GM19397 (cell line): Measurements from ENCODE around the gene NLN.
"Not testable (repeated sequence)": the region's sequence is repeated elsewhere in the genome, so short reads cannot be mapped to it uniquely, and the experiment has no call there.

ENCODE experiments used
- ATAC-seq: cut with Tn5 transposase; IDR thresholded peaks from one replicate; pipeline ENCODE4 v1.9.1; 2021; ENCODE audit warnings: mild to moderate bottlenecking, moderate library complexity; ENCODE audit not compliant: unreplicated experiment

The NLN gene

GRCh38 chr5:65866837-65867521 is 145.0 kb downstream of the NLN start:
- ATAC-seq, result no peak

GRCh38 chr5:65867542-65868195 is 145.7 kb downstream of the NLN start:
- no peak for ATAC-seq

GRCh38 chr5:65868509-65868908 is 146.5 kb downstream of the NLN start:
- no peak for ATAC-seq

GRCh38 chr5:65871182-65871581 is 149.2 kb downstream of the NLN start:
- no peak for ATAC-seq

GRCh38 chr5:65871776-65872175 is 149.8 kb downstream of the NLN start:
- not testable (repeated sequence) for ATAC-seq

DNA sequence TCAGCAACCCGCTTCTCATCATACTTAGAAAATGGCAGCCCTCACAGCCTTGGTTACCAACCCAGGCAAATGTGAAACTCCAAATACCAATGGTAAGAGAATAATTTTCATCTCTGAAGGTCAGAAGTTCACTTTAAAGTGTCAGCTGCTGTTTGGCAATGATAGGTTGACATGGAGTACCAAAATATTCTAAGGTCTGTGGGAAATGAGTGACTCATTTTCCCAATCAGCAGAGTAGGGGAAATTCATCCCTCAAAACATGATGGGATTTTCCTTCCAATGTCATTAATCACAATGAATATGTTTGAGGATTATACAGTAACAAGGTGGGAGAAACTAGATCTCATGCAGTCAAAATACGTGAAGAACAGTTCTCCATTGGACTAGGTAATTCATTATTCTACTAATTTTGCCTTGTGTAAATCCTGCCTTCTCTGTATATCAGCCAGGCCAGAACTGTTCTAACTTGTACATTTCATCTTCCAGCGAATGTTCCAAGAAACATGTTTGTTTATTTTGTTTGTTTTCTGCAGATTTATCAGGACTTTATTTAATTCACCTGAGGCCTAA is 151.3 kb downstream of the NLN start:
- ATAC-seq, result no peak

DNA sequence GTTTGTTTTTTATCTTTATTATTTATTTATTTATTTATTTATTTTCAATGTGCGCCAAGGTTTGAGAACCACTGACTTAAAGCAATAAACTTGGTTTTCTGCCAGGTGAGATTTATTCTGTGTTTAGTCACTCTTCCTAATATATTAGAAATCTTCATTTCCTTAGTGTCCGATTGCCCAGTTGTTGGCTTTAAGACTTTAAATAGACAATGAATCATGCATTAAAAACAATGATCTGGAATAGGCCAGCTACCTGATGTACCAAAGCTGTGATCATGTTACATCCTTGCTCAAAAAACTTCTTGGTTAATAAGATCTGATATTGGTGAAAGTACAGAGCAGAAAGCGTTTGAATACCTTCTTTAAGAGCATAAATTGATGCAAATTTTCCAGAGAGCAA is 152.2 kb downstream of the NLN start:
- ATAC-seq, result no peak

GRCh38 chr5:65876496-65876895 is 154.5 kb downstream of the NLN start:
- no peak for ATAC-seq

DNA sequence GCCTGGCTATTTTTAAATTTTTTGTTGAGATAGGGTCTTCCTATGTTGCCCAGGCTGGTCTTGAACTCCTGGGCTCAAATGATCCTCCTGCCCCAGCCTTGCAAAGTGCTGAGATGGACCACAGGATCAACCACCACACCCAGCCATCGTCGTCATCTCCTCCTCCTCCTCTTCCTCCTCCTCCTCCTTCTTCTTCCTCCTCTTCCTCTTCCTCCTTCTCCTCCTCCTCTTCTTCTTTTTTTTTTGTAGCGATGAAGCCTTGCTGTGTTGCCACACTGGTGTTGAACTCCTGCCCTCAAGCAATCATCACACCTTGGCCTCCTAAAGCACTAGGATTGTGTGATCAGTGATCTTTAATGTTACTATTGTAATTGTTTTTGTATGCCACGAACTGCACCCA is 155.0 kb downstream of the NLN start:
- ATAC-seq, result no peak
